Mononuclear cell (primary cell): Measurements from ENCODE around the gene STX8. TPM values are rescaled to one million over a fixed set of nuclear protein-coding genes. Genes with fewer than 3 reads are reported as not detected.
"Not testable (repeated sequence)": the region's sequence is repeated elsewhere in the genome, so short reads cannot be mapped to it uniquely, and the experiment has no call there.

ENCODE experiments used
- H3K27me3 ChIP-seq: 2 replicates; pipeline ENCODE4 v1.6.0; 2011; ENCODE audit warnings: low read length, control low read depth; ENCODE audit not compliant: insufficient read depth
- H3K4me1 ChIP-seq: 2 replicates; pipeline ENCODE4 v1.5.1; 2011; ENCODE audit warnings: mild to moderate bottlenecking, low read length, control low read depth; ENCODE audit not compliant: insufficient read depth
- H3K4me3 ChIP-seq: 2 replicates; pipeline ENCODE4 v1.5.1; 2011; ENCODE audit warnings: mild to moderate bottlenecking, low read length, moderate library complexity
- H3K9me3 ChIP-seq: 2 replicates; pipeline ENCODE4 v1.5.1; 2011; ENCODE audit warnings: low read depth, mild to moderate bottlenecking, control low read depth, low read length
- total RNA-seq: library from RNA; depleted of rRNA; stranded (reverse); fragments of >200 nt; gene quantifications from one replicate; pipeline ENCODE4 v1.2.3, GENCODE V29; 2012

Gene STX8
- total RNA-seq, 1 donor: 67.8 TPM

DNA sequence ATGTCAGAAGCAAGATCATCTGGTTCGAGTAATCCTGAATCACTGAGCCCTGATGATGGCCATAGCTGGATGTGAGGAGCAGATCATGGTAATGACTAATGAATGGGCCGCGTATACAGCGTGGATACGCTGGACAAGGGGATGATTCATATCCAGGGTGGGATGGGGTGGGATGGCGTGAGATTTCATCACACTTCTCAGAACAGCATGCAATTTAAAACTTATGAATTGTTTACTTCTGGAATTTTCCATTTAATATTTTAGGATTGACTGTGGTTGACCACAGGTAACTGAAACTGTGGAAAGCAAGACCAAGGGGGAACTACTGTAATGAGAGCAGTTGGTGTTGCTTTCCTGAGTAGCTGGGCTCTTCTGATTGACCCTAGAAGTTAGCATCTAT is 225.5 kb downstream of the STX8 start:
- Histone ChIP-seq H3K9me3 (no peaks in the 10 kb centered on the region), H3K4me3 (no peak overlapping the region), H3K4me1 (peaks cover 5% of the 10 kb centered on the region), H3K27me3 (no peaks in the 10 kb centered on the region)

DNA sequence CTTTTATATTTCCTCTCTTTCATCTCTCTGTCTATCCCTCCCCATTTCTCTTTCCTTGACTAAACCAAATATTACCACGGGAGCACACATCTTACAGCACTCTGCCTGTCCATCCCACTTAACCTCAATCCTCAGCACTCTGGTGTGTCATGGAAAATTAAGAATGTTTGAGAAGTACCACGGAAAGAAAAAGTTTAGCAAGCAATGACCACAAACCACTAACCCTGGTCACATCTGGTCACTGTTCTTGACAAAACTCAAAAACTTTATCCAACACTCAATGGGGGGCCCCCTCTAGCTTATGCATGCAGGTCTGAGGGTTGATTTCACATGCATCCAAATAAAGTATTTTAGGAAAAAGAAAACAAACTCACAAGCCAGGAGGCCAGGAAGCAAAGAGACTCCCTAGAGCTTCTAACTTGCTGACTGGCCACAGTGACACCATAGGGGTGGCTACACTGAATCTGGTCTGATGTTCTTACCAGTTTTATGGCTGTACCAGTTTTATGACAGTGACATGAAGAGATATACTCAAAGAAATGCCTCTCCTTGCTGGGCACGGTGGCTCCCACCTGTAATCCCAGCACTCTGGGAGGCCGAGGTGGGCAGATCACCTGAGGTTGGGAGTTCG is 229.2 kb downstream of the STX8 start:
- Histone ChIP-seq H3K9me3 (no peaks in the 10 kb centered on the region), H3K27me3 (no peaks in the 10 kb centered on the region), H3K4me3 (no peak overlapping the region), H3K4me1 (peaks cover 5% of the 10 kb centered on the region)

DNA sequence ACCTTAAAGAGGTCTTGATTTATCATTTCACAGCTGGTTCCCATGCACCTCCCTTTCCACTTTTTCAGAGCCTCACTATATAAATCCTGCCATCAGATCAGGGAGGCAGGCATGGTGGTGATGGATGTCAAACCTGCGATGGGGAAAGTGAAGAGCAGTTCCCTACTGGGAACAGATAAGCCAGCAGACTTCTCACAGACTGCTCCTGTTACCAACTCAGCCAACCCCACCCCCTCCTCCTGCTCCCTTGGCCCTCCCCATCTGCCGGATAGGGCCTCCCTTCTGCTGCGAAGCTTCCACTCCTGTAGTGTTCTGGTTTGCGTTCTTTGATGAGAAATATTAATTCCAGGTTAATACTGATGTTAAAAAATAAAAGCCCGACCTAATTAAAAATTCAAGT is 232.1 kb downstream of the STX8 start:
- Histone ChIP-seq H3K4me1 (peaks cover 5% of the 10 kb centered on the region), H3K9me3 (no peaks in the 10 kb centered on the region), H3K27me3 (no peaks in the 10 kb centered on the region), H3K4me3 (no peak overlapping the region)

DNA sequence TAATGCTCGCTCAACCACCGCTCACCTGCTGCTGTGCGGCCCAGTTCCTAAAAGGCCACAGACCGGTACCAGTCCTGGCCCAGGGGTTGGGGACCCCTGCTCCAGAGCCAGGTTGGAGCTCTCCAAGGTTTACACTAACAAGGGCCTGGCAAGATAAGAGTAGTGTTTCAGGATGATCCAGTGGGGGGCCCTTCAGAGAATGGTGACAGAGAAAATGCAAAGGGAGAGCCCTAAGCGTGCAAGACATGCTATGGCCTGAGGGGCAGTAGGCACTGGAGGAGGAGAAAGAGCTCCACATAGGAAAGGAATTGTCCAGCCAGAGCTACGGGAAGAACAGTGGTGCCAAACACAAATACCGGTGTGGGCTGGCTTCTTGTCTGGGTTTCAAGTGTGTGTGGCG is 233.4 kb downstream of the STX8 start:
- Histone ChIP-seq H3K27me3 (no peaks in the 10 kb centered on the region), H3K4me1 (peaks cover 5% of the 10 kb centered on the region), H3K4me3 (no peak overlapping the region), H3K9me3 (no peaks in the 10 kb centered on the region)

DNA sequence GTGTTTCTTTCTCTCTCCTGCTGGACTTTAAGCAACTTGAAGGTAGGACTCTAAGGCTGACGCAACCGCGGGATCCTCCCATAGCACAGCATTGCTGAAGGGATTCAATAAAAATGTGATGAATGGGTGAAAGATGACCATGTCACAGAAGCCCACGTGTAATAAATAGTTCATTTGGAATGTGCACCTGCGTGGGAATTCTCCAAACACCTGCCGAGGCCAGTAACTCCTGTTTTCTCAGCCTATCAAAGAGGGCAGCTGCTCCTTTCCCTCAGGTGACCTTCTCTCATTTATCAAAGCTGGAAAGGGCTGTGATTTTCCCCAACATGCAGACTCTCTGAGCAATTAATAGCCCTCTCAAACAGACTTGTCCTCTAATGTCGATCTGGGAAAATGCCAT is 235.7 kb downstream of the STX8 start:
- H3K9me3 ChIP-seq: peaks cover 12% of the 10 kb centered on the region

DNA sequence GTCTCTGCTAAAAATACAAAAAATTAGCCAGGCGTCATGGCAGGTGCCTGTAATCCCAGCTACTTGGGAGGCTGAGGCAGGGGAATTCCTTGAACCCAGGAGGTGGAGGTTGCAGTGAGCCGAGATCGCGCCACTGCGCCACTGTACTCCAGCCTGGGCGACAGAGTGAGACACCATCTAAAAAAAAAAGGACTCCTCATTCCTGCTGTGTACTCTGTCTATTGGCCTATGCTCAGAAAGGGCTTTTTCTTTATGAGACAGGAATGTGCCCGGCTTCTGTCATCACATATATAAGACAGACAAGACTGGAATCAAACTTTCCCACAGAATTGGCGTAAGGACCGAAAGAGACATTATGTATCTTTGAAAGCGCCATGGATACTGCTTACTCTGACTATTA is 236.1 kb downstream of the STX8 start:
- not testable (repeated sequence) for H3K4me1 ChIP-seq, H3K27me3 ChIP-seq, H3K4me3 ChIP-seq
- peaks cover 17% of the 10 kb centered on the region for H3K9me3 ChIP-seq

More for the DNA sequence above, 235.7 kb downstream of the STX8 start:
- Histone ChIP-seq H3K27me3 (no peaks in the 10 kb centered on the region), H3K4me3 (no peak overlapping the region), H3K4me1 (no peaks in the 10 kb centered on the region)

DNA sequence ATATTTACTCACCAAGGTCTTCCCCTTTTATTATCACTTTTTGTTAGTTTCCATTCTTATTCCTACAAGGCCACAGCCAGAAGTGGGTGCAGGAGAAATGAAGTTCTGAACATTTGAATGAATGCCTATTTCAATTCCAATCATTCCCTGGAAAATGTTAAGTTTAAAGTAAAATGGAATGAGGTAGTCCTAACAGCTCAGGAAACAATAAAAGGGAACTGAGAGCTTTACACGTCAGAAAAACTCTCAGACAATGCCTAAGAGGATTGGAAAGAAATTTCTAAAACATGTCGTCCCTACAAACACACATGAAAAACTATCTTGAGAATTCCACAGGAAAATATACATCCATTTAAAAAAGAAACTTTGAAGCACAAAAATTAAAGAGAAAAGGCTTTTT is 238.8 kb downstream of the STX8 start:
- H3K9me3 ChIP-seq: peaks cover 20% of the 10 kb centered on the region
- no peaks in the 10 kb centered on the region for H3K4me1 ChIP-seq
- no peak overlapping the region for H3K4me3 ChIP-seq
- H3K27me3 ChIP-seq: no peaks in the 10 kb centered on the region

DNA sequence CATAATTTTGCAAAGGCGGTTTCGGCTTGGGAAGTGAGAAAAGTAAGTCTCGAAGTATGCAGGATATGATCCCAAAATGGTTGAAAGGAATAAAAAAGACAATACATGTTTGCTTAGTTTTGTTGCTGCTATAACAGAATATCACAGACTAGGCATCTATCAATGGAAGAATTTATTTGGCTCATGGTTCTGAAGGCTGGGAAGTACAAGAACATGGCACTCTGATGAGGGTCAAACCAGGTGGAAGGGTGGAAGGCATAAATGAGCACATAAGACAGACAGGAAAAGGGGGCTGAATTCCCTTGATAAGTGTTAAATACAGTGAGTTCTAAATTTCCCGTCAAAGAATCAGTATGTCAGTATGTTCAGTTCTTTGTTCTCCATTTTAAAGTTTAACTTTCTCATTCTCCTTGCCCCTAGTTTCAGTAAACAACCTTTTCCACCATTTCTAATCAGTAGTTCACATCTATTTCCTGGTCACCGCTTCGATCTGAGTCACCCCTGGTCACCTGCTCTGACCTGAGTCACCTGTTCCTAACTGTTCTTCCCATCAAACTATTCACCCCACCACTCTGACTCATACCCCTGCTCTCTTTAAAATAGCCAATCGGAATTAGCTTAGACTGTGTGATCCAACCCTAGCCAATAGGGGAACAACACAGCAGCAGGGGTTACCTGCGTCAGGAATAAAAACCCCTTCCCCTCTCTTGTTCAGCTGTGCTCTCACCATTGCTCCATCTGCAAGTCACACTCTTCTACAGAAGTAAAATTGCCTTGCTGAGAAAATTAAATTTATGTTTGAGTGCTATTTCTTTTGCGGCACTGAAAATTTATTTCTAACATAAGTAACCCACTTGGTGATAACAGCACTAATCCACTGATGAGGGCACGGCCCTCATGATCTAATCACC is 240.8 kb downstream of the STX8 start:
- H3K4me3 ChIP-seq: no peak overlapping the region
- peaks cover 20% of the 10 kb centered on the region for H3K9me3 ChIP-seq
- H3K4me1 ChIP-seq: no peaks in the 10 kb centered on the region
- H3K27me3 ChIP-seq: no peaks in the 10 kb centered on the region

DNA sequence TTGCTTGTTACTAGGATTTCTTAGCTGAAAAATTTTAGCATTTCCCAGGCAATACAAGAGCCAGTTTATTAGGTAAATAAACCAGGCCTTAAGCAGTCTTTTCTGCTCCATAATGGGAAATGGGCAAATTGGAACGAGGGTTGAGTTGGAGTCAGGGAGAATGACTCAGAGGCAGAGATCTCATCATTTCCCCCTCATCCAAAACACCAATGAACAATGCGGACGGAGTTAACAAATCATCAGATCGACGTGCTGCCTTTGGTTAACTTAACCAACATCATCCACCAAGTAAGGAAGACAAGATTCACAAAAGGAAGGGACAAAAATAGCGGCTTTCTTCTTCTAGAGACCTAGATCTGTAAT is 243.5 kb downstream of the STX8 start:
- Histone ChIP-seq H3K9me3 (peaks cover 20% of the 10 kb centered on the region), H3K4me3 (no peak overlapping the region), H3K27me3 (no peaks in the 10 kb centered on the region), H3K4me1 (no peaks in the 10 kb centered on the region)

DNA sequence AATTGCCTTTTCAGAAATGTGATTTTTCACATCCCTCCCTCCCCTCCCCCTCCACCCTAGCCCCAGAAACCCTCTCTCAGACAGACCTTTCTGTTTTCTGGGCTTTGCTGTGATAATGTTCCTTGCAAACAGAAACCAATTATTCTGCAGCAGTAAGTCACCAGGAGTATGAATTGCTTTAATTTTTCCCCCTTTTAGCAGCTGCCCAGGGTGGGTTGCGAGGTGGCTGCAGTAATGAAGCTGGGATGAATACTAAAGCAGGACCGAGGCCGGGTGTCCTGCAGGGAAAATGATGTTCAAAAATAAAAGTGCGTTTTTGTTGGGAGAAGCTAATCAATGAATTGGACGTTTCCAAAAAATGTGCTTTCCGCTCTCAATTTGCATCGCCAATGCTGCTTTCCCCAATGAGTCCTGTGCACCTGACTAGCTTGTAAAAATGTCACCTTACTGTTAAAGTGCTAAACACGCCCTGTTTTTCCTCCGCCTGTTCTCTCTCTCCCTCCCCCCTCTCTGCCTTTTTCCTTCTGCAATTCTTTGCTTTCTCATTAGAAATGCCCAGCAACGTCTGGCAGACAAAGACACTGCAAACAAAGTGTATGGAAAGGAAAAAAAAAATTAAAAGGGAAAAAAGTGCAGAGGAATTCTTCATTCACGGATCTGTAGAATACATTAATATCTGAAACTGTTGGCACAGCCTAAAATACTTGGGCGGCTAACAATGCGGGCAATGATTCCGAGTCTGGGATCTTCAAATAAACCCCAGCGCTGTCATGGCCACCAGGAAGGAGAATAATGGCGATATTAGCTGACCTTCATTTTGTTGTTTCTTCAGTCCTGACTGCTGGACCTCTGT is 244.1 kb downstream of the STX8 start:
- no peaks in the 10 kb centered on the region for H3K4me1 ChIP-seq
- no peaks in the 10 kb centered on the region for H3K27me3 ChIP-seq
- H3K4me3 ChIP-seq: no peak overlapping the region
- H3K9me3 ChIP-seq: peaks cover 20% of the 10 kb centered on the region

DNA sequence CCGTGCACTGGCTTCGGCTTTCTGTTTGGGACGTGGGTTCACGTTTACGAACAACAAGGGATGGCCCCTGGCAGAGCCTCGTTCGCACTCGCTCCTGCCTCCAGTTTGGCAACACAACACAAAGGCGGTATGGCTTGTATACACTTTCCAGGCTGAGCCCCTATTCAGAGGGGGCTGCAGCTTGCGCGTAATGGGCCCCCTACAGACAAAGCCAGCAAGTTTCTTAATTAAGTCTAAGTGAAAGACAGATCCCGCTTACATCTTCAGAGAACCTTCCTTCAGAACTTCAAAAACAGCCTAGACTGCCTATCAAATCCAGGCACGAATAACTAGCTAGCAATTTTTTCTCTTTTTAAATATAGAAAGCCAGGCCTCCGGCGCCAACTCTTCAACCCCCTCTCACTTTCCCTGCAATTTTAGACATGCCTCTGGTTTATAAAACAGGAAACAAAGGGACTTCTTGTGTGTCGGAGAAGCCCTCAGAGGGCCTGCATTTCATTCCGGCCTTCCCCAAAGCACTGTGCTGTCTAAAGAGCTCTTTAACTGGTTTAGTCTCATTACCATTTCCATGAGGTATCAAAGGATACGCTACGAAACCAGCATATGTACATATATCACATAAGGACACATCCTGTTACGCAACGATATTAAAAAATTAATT is 244.9 kb downstream of the STX8 start:
- Histone ChIP-seq H3K9me3 (peaks cover 16% of the 10 kb centered on the region), H3K4me1 (no peaks in the 10 kb centered on the region), H3K4me3 (no peak overlapping the region), H3K27me3 (no peaks in the 10 kb centered on the region)

DNA sequence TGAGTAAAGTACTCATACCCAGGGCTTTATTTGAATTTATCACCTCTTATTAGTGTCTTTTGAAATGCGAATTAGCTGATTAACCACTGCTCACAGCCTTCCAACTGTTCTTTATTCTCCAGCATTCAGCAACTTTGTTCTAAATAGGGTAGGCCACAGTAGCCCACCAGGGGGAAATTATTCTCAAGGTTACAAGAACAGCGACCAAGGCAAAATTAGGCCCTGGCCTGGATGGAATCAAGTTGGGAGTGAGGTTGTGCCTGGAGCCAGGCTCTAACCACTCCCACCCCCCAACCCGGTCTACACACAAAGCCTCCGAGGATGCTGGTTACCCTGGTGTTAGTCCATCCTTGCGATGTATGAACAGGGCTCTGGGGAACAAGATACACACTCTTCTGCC is 245.5 kb downstream of the STX8 start:
- H3K9me3 ChIP-seq: peaks cover 10% of the 10 kb centered on the region

DNA sequence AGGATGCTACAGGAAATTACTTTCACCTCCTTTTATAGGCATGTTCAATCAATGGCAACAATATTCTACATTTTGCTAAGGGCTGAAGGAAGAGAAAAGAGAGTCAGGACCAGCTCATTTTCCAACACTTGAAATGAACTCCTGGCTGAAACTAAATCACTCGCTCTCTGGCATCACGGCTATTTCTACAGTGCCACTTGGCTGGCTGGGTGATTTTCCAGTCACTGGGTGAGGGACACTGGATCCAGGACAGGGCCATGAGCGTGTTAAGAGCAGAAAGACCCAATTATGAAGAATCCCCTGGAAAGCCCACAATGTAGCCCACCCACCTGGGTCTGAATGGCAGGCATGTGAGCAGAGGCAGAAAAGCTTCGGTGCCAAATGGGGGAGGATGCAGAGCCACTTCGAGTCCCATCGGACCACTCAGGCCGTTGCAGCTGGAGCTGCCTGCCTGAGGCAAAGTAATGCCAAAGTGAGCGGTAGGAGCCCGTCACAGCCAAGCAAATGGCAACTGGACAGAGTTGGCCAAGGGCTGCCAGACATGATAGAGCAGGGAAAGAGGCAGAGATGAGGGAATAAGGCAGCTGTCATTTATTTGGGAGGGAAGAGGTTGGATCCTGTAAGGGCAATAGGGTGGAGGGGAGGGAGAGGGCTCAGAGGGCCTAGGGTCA is 246.2 kb downstream of the STX8 start:
- Histone ChIP-seq H3K4me1 (no peaks in the 10 kb centered on the region), H3K9me3 (peaks cover 2% of the 10 kb centered on the region), H3K27me3 (no peaks in the 10 kb centered on the region), H3K4me3 (no peak overlapping the region)

More for the DNA sequence above, 245.5 kb downstream of the STX8 start:
- no peaks in the 10 kb centered on the region for H3K4me1 ChIP-seq
- no peak overlapping the region for H3K4me3 ChIP-seq
- no peaks in the 10 kb centered on the region for H3K27me3 ChIP-seq

DNA sequence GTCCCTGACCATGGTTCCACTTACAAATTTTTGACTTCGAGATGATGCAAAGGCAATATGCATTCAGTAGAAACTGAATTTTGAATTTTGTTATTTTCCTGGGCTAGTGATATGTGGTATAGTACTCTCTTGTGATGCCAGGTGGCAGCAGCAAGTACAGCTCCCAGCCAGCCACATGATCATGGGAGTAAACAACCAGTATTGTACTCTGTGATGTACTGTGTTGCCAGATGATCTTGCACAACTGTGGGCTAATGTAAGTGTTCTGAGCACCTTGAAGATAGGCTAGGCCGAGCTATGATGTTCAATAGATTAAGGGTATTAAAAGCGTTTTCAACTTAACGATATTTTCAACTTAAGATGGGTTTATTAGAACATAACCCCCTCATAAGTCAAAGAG is 250.8 kb downstream of the STX8 start:
- Histone ChIP-seq H3K4me1 (no peaks in the 10 kb centered on the region), H3K27me3 (no peaks in the 10 kb centered on the region), H3K9me3 (no peaks in the 10 kb centered on the region), H3K4me3 (no peak overlapping the region)
